ENCODE data around the gene HUNK.
"Not testable (repeated sequence)": the region's sequence is repeated elsewhere in the genome, so short reads cannot be mapped to it uniquely, and the experiment has no call there.

The HUNK gene

GRCh38 chr21:31848326-31848985 lies 24.4 kb upstream of the HUNK start:
- H3K4me1 ChIP-seq (ENCODE audit: control insufficient read depth in 1 of 2, insufficient read depth in 1 of 2, low read depth in 1 of 2, low read length in 1 of 2) = no peaks in the 10 kb centered on the region
- no peak overlapping the region for H3K4me3 ChIP-seq (ENCODE audit: low read depth in 1 of 2, low read length in 1 of 2)
- H3K36me3 ChIP-seq = no peaks in the 10 kb centered on the region
- no peak for TF ChIP-seq CTCF (IDR thresholded peaks at IDR 0.05)
- H3K9me3 ChIP-seq = no peaks in the 10 kb centered on the region
- H3K27ac ChIP-seq = no peak overlapping the region
- no peaks in the 10 kb centered on the region for H3K27me3 ChIP-seq

GRCh38 chr21:31850886-31851285 lies 21.9 kb upstream of the HUNK start:
- H3K27ac ChIP-seq = no peak overlapping the region
- no peaks in the 10 kb centered on the region for H3K9me3 ChIP-seq
- H3K27me3 ChIP-seq = peaks cover 7% of the 10 kb centered on the region
- no peaks in the 10 kb centered on the region for H3K36me3 ChIP-seq
- H3K4me3 ChIP-seq (ENCODE audit: low read depth in 1 of 2, low read length in 1 of 2) = no peak overlapping the region
- TF ChIP-seq CTCF (IDR thresholded peaks at IDR 0.05) = no peak
- no peaks in the 10 kb centered on the region for H3K4me1 ChIP-seq (ENCODE audit: control insufficient read depth in 1 of 2, insufficient read depth in 1 of 2, low read depth in 1 of 2, low read length in 1 of 2)

GRCh38 chr21:31855180-31855579 lies 17.6 kb upstream of the HUNK start:
- Histone ChIP-seq H3K4me3 (ENCODE audit: low read depth in 1 of 2, low read length in 1 of 2) (no peak overlapping the region), H3K27me3 (peaks cover 7% of the 10 kb centered on the region), H3K4me1 (ENCODE audit: control insufficient read depth in 1 of 2, insufficient read depth in 1 of 2, low read depth in 1 of 2, low read length in 1 of 2) (no peaks in the 10 kb centered on the region), H3K9me3 (no peaks in the 10 kb centered on the region), H3K36me3 (no peaks in the 10 kb centered on the region), H3K27ac (no peak overlapping the region)
- no peak for TF ChIP-seq CTCF (IDR thresholded peaks at IDR 0.05)

- Histone ChIP-seq H3K27ac (no peak overlapping the region), H3K4me1 (ENCODE audit: control insufficient read depth in 1 of 2, insufficient read depth in 1 of 2, low read depth in 1 of 2, low read length in 1 of 2) (no peaks in the 10 kb centered on the region), H3K9me3 (no peaks in the 10 kb centered on the region), H3K36me3 (no peaks in the 10 kb centered on the region), H3K27me3 (peaks cover 7% of the 10 kb centered on the region), H3K4me3 (ENCODE audit: low read depth in 1 of 2, low read length in 1 of 2) (no peak overlapping the region)
- TF ChIP-seq CTCF (IDR thresholded peaks at IDR 0.05) = no peak
These were observed 15.7 kb upstream of the HUNK start for GRCh38 chr21:31857096-31857495.

GRCh38 chr21:31857631-31858030 lies 15.2 kb upstream of the HUNK start:
- H3K36me3 ChIP-seq; H3K4me1 ChIP-seq (ENCODE audit: control insufficient read depth in 1 of 2, insufficient read depth in 1 of 2, low read depth in 1 of 2, low read length in 1 of 2); H3K27me3 ChIP-seq; H3K4me3 ChIP-seq (ENCODE audit: low read depth in 1 of 2, low read length in 1 of 2); H3K27ac ChIP-seq; H3K9me3 ChIP-seq: not testable (repeated sequence)

- H3K4me3 ChIP-seq (ENCODE audit: low read depth in 1 of 2, low read length in 1 of 2) = no peak overlapping the region
- no peaks in the 10 kb centered on the region for H3K36me3 ChIP-seq
- H3K4me1 ChIP-seq (ENCODE audit: control insufficient read depth in 1 of 2, insufficient read depth in 1 of 2, low read depth in 1 of 2, low read length in 1 of 2) = no peaks in the 10 kb centered on the region
- peaks cover 2% of the 10 kb centered on the region for H3K27me3 ChIP-seq
- no peaks in the 10 kb centered on the region for H3K9me3 ChIP-seq
- TF ChIP-seq CTCF (IDR thresholded peaks at IDR 0.05) = no peak
- H3K27ac ChIP-seq = no peak overlapping the region
These were observed 12.0 kb upstream of the HUNK start for GRCh38 chr21:31860851-31861250.
